ENCODE measurements around the gene ATG2B. TPM values are rescaled to one million over a fixed set of nuclear protein-coding genes. Genes with fewer than 3 reads are reported as not detected.

Gene ATG2B
- total and polyA plus RNA-seq, 10 of the 15 experiments (the other 5 are each of a cell fraction or from before 2014, with no cell fraction given), result 0.84 to 15.4 (median 9.9) TPM

GRCh38 chr14:96240641-96241040, 122.5 kb downstream of the ATG2B start:
- Histone ChIP-seq H2AFZ (ENCODE audit: control insufficient read depth, low read depth, low read length) (no peak overlapping the region), H3K36me3 (ENCODE audit: control insufficient read depth in 2 of 2, insufficient read depth in 2 of 2, low read length in 1 of 2) (no peaks in the 10 kb centered on the region), H3K9me3 (replicated peaks; ENCODE audit: control insufficient read depth, insufficient read depth, low read length) (no peaks in the 10 kb centered on the region), H3K9ac (ENCODE audit: control insufficient read depth, insufficient read depth, low read length) (no peak overlapping the region), H4K20me1 (ENCODE audit: control insufficient read depth, insufficient read depth) (no peaks in the 10 kb centered on the region), H3K4me1 (ENCODE audit: control insufficient read depth, insufficient read depth, low read length) (no peaks in the 10 kb centered on the region), H3K27me3 (replicated peaks in 1 of 2; ENCODE audit: control insufficient read depth in 2 of 2, insufficient read depth in 2 of 2, low read length in 1 of 2) (no peaks in the 10 kb centered on the region), H3K4me2 (ENCODE audit: control insufficient read depth, insufficient read depth) (no peak overlapping the region), H3K79me2 (ENCODE audit: control insufficient read depth, insufficient read depth, low read length) (no peaks in the 10 kb centered on the region), H3K4me3 (no peak overlapping the region), H3K27ac (ENCODE audit: control insufficient read depth, insufficient read depth) (no peak overlapping the region)
- BruUV-seq (replicated peaks), result no TSS peak
- ChIA-PET SMC1A (ENCODE audit: uncharacterized antibody, unreplicated experiment) (no interaction called here), RAD21 (ENCODE audit: unreplicated experiment) (no interaction called here), POLR2A (no interaction called here), CTCF (no interaction called here)
- FAIRE-seq (no peak), ATAC-seq (no peak), DNase-seq (ENCODE audit: low read depth, low spot score) (no peak)
- no peak for TF ChIP-seq ZNF592 (IDR thresholded peaks at IDR 0.05)
- no peak for TF ChIP-seq ATF7 (IDR thresholded peaks at IDR 0.05; ENCODE audit: low read depth)
- TF ChIP-seq MTA2 (IDR thresholded peaks at IDR 0.05; ENCODE audit: low read depth), result no peak
- no peak for TF ChIP-seq NRF1 (conservative IDR thresholded peaks at IDR 0.05; ENCODE audit: low read depth, low read length)
- intact Hi-C loops (cut with micrococcal nuclease; ENCODE audit: unreplicated experiment) (no loop called here), in situ Hi-C loops (cut with MboI) (no loop called here)
- WGBS (ENCODE audit: insufficient coverage, insufficient replicate concordance, low lambda C conversion rate, missing lambda C conversion rate), result 73% methylated on average over 18 of the region's 18 CpGs

- Histone ChIP-seq H3K36me3 (ENCODE audit: control insufficient read depth in 2 of 2, insufficient read depth in 2 of 2, low read length in 1 of 2) (no peaks in the 10 kb centered on the region), H3K27ac (ENCODE audit: control insufficient read depth, insufficient read depth) (no peak overlapping the region), H4K20me1 (ENCODE audit: control insufficient read depth, insufficient read depth) (no peaks in the 10 kb centered on the region), H3K4me1 (ENCODE audit: control insufficient read depth, insufficient read depth, low read length) (no peaks in the 10 kb centered on the region), H3K9me3 (replicated peaks; ENCODE audit: control insufficient read depth, insufficient read depth, low read length) (no peaks in the 10 kb centered on the region), H3K79me2 (ENCODE audit: control insufficient read depth, insufficient read depth, low read length) (no peaks in the 10 kb centered on the region), H3K4me3 (no peak overlapping the region), H3K27me3 (replicated peaks in 1 of 2; ENCODE audit: control insufficient read depth in 2 of 2, insufficient read depth in 2 of 2, low read length in 1 of 2) (no peaks in the 10 kb centered on the region), H2AFZ (ENCODE audit: control insufficient read depth, low read depth, low read length) (no peak overlapping the region), H3K9ac (ENCODE audit: control insufficient read depth, insufficient read depth, low read length) (no peak overlapping the region), H3K4me2 (ENCODE audit: control insufficient read depth, insufficient read depth) (no peak overlapping the region)
- BruUV-seq (replicated peaks), result no TSS peak
- ChIA-PET CTCF (no interaction called here), POLR2A (no interaction called here), SMC1A (ENCODE audit: uncharacterized antibody, unreplicated experiment) (no interaction called here), RAD21 (ENCODE audit: unreplicated experiment) (no interaction called here)
- 31% methylated on average over 9 of the region's 9 CpGs for WGBS (ENCODE audit: insufficient coverage, insufficient replicate concordance, low lambda C conversion rate, missing lambda C conversion rate)
- intact Hi-C loops (cut with micrococcal nuclease; ENCODE audit: unreplicated experiment) (no loop called here), in situ Hi-C loops (cut with MboI) (no loop called here)
- ATAC-seq, result no peak
- FAIRE-seq, result no peak
- no peak for DNase-seq (ENCODE audit: low read depth, low spot score)
- no peak for TF ChIP-seq REST (IDR thresholded peaks at IDR 0.05; ENCODE audit: low read depth, low read length)
- no peak for TF ChIP-seq KAT2A (conservative IDR thresholded peaks at IDR 0.05; ENCODE audit: control insufficient read depth, low read depth, low read length)
- no peak for TF ChIP-seq HSF1 (IDR thresholded peaks at IDR 0.05; ENCODE audit: low read depth, low read length)
- TF ChIP-seq CBX3 (IDR thresholded peaks at IDR 0.05; ENCODE audit: borderline replicate concordance, low read depth), result no peak
- no peak for TF ChIP-seq POLR2AphosphoS5 (IDR thresholded peaks at IDR 0.05; ENCODE audit: low read length)
- TF ChIP-seq POLR2A (IDR thresholded peaks at IDR 0.05; ENCODE audit: low read depth, low read length), result no peak
Measured at GRCh38 chr14:96239711-96240141, 123.4 kb downstream of the ATG2B start.
